Fibroblast of lung (primary cell): ENCODE measurements around the gene ETV6. TPM values are rescaled to one million over a fixed set of nuclear protein-coding genes. Genes with fewer than 3 reads are reported as not detected.

Experiments used
- DNase-seq, 2 donors: peaks; one replicate each; pipeline versions ENCODE4 v3.0.0 to v3.0.0-alpha.2; 2010; ENCODE audit warnings: low read depth in 2 of 2
- H2AFZ ChIP-seq: 2 replicates; pipeline ENCODE4 v1.5.1; 2012; ENCODE audit warnings: low read length, control low read depth, inconsistent platforms
- H3K27ac ChIP-seq: 2 replicates; pipeline ENCODE4 v1.5.1; 2011; ENCODE audit warnings: low read length, control low read depth; ENCODE audit not compliant: insufficient read depth
- H3K27me3 ChIP-seq: 2 replicates; pipeline ENCODE4 v1.5.1; 2011; ENCODE audit warnings: mild to moderate bottlenecking, low read length; ENCODE audit not compliant: control insufficient read depth, insufficient read depth
- H3K36me3 ChIP-seq: 2 replicates; pipeline ENCODE4 v1.5.1; 2011; ENCODE audit warnings: low read length; ENCODE audit not compliant: control insufficient read depth, insufficient read depth
- H3K4me1 ChIP-seq: 2 replicates; pipeline ENCODE4 v1.5.1; 2011; ENCODE audit warnings: low read length; ENCODE audit not compliant: control insufficient read depth, insufficient read depth; ENCODE audit errors: extremely low read depth
- H3K4me2 ChIP-seq: 2 replicates; pipeline ENCODE4 v1.5.1; 2011; ENCODE audit warnings: low read length, control low read depth; ENCODE audit not compliant: insufficient read depth; ENCODE audit errors: extremely low read depth
- H3K4me3 ChIP-seq, 4 experiments: fragments of 200-600 bp in 1 of 4; sonication (generic) in 1 of 4; replicated peaks in 1 of 4; 2 replicates each; pipeline ENCODE4 v1.5.1; 2011 to 2016; ENCODE audit warnings: low read length in 4 of 4, low read depth in 3 of 4, mild to moderate bottlenecking in 3 of 4, control low read depth in 2 of 4, inconsistent platforms in 1 of 4, mixed read lengths in 1 of 4; ENCODE audit not compliant: insufficient read depth in 1 of 4; ENCODE audit errors: control extremely low read depth in 1 of 4
- H3K79me2 ChIP-seq: 2 replicates; pipeline ENCODE4 v1.5.1; 2012; ENCODE audit warnings: mild to moderate bottlenecking, low read length, inconsistent platforms; ENCODE audit not compliant: control insufficient read depth, insufficient read depth
- H3K9ac ChIP-seq: 2 replicates; pipeline ENCODE4 v1.5.1; 2011; ENCODE audit warnings: mild to moderate bottlenecking, low read length, control low read depth; ENCODE audit not compliant: insufficient read depth
- H3K9me3 ChIP-seq: 2 replicates; pipeline ENCODE4 v1.5.1; 2012; ENCODE audit warnings: low read depth, low read length; ENCODE audit not compliant: control insufficient read depth, insufficient read depth
- H4K20me1 ChIP-seq: 2 replicates; pipeline ENCODE4 v1.5.1; 2011; ENCODE audit warnings: low read length; ENCODE audit not compliant: control insufficient read depth, insufficient read depth; ENCODE audit errors: extremely low read depth
- EZH2 ChIP-seq: IDR thresholded peaks from 2 replicates; pipeline ENCODE4 v1.5.1; 2012; ENCODE audit warnings: low read length, control low read depth, mild to moderate bottlenecking; ENCODE audit errors: missing control alignments
- polyA plus RNA-seq, 2 donors: library from polyadenylated mRNA; depleted of rRNA in 1 of 2; stranded (reverse) in 1 of 2; unstranded in 1 of 2; fragments of >200 nt; gene quantifications; 2 replicates each; pipeline ENCODE4 v1.2.1, GENCODE V29; 2011 to 2012; ENCODE audit warnings: missing spikeins in 1 of 2
- total RNA-seq: library from RNA; depleted of rRNA; stranded (reverse); fragments of >200 nt; gene quantifications from 2 replicates; pipeline ENCODE4 v1.2.1, GENCODE V29; 2014
- TF ChIP-seq, protein P1 (sequence below), 2 donors: IDR thresholded peaks in 1 of 2; conservative IDR thresholded peaks in 1 of 2; 1 replicate in 1 of 2; 2 replicates in 1 of 2; pipeline ENCODE4 v1.5.1; 2011 to 2012; ENCODE audit warnings: low read length in 2 of 2, control low read depth in 1 of 2, inconsistent platforms in 1 of 2, low read depth in 1 of 2, mild to moderate bottlenecking in 1 of 2

Gene ETV6
- total and polyA plus RNA-seq, 2 donors (not counting 1 experiment from before 2014, with no cell fraction given), result 4.3 to 8.9 TPM

DNA sequence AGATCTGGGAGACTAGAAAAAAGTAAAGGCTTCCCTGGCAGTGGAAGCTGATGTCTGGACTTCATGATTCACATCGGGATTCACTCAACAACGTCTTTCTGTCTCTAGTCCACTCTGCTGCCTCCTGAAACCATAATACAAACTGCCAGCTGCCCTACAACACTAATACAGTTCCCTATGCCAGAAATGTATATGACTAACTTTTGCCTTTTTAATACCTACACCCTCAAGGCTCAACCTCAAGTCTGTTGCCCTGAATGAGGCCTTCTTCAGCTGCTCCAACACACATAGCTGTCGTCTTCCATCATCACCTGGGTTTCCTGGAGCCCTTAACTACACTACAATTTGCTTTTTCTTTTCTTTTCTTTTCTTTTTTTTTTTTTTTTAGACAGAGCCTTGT is 238.6 kb downstream of the ETV6 start:
- H2AFZ ChIP-seq, result no peak overlapping the region
- H3K27me3 ChIP-seq, result no peaks in the 10 kb centered on the region
- H3K36me3 ChIP-seq, result no peaks in the 10 kb centered on the region
- no peaks in the 10 kb centered on the region for H3K79me2 ChIP-seq
- H3K27ac ChIP-seq, result no peak overlapping the region
- H3K4me3 ChIP-seq, result no peak overlapping the region
- no peaks in the 10 kb centered on the region for H3K9me3 ChIP-seq
- H3K9ac ChIP-seq, result no peak overlapping the region
- H3K4me2 ChIP-seq, result no peak overlapping the region
- H4K20me1 ChIP-seq, result no peaks in the 10 kb centered on the region
- TF ChIP-seq, protein P1, sequence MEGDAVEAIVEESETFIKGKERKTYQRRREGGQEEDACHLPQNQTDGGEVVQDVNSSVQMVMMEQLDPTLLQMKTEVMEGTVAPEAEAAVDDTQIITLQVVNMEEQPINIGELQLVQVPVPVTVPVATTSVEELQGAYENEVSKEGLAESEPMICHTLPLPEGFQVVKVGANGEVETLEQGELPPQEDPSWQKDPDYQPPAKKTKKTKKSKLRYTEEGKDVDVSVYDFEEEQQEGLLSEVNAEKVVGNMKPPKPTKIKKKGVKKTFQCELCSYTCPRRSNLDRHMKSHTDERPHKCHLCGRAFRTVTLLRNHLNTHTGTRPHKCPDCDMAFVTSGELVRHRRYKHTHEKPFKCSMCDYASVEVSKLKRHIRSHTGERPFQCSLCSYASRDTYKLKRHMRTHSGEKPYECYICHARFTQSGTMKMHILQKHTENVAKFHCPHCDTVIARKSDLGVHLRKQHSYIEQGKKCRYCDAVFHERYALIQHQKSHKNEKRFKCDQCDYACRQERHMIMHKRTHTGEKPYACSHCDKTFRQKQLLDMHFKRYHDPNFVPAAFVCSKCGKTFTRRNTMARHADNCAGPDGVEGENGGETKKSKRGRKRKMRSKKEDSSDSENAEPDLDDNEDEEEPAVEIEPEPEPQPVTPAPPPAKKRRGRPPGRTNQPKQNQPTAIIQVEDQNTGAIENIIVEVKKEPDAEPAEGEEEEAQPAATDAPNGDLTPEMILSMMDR (conservative IDR thresholded peaks at IDR 0.05 in 1 of 2, IDR thresholded peaks at IDR 0.05 in 1 of 2; ENCODE audit: low read depth in 1 of 2, low read length in 2 of 2), result no peak
- TF ChIP-seq EZH2, result no peak
- DNase-seq, result no peak
- H3K4me1 ChIP-seq, result no peaks in the 10 kb centered on the region

DNA sequence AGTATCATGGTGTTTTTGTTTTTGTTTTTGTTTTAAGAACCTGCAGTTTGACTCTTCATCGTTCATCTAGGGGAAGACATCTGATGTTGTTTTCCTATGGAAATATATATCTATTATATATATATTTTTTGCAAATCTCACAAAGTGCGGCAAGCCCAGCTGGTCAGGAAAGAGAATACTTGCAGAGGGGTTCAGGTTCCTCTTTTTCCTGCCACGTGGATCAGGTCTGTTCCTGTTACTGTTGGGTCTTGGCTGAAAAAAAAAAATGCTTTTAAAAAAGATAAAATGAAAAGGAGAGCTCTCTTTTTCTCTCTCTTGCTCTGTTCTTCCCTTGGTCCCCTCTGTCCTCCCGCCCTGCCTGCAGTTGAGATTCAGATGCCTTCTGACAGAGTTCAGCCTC is 241.9 kb downstream of the ETV6 start:
- no peaks in the 10 kb centered on the region for H3K9me3 ChIP-seq
- no peak overlapping the region for H3K9ac ChIP-seq
- no peaks in the 10 kb centered on the region for H4K20me1 ChIP-seq
- H3K4me1 ChIP-seq, result no peaks in the 10 kb centered on the region
- TF ChIP-seq, protein P1 (conservative IDR thresholded peaks at IDR 0.05 in 1 of 2, IDR thresholded peaks at IDR 0.05 in 1 of 2; ENCODE audit: low read depth in 1 of 2, low read length in 2 of 2), result no peak
- H3K36me3 ChIP-seq, result no peaks in the 10 kb centered on the region
- DNase-seq, result no peak
- no peak overlapping the region for H2AFZ ChIP-seq
- H3K27me3 ChIP-seq, result no peaks in the 10 kb centered on the region
- H3K79me2 ChIP-seq, result no peaks in the 10 kb centered on the region
- no peak overlapping the region for H3K27ac ChIP-seq
- H3K4me3 ChIP-seq, result no peak overlapping the region
- H3K4me2 ChIP-seq, result no peak overlapping the region

DNA sequence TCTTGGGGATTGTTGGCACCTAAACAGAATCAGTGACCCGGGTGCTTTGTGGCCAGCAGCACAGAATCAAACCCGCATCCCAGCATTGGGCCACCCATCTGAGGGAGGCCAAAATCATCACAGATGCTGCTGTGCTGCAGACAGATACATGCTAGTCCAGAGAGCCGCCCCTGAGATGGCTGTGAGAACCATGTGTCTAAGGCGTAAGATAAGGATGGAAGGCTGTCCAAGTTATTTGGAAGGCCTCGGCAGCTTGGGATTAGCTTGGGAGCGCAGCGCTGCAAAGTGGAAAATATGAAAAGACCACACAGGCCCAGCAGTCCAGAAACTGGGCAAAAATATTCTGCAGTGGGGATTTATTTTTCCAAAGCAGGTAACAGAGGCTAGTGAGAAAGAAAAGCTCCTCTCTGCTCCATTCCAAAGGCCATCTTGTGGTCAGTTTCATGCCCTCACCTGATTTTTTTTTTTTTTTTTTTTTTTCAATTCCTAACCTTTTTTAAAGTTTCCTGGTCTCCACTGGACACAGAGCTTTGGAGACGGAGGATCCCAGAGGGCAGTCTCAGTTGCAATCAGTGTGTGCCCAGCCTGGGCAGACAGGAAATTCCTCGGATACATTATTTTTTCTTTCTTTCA is 242.4 kb downstream of the ETV6 start:
- Histone ChIP-seq H2AFZ (no peak overlapping the region), H3K36me3 (no peaks in the 10 kb centered on the region), H4K20me1 (no peaks in the 10 kb centered on the region), H3K4me1 (no peaks in the 10 kb centered on the region), H3K79me2 (no peaks in the 10 kb centered on the region), H3K9ac (no peak overlapping the region), H3K9me3 (no peaks in the 10 kb centered on the region), H3K4me3 (no peak overlapping the region), H3K4me2 (no peak overlapping the region), H3K27ac (no peak overlapping the region), H3K27me3 (no peaks in the 10 kb centered on the region)
- no peak for DNase-seq
- no peak for TF ChIP-seq EZH2
- TF ChIP-seq, protein P1 (conservative IDR thresholded peaks at IDR 0.05 in 1 of 2, IDR thresholded peaks at IDR 0.05 in 1 of 2; ENCODE audit: low read depth in 1 of 2, low read length in 2 of 2), result peak; percentile 4 to 26
